Amygdala (tissue), 56 donors: ENCODE measurements around the gene BHLHE40.

ENCODE experiments used
- DNase-seq, 56 donors: peaks; one replicate each; lab custom pipeline; 2025; lab: John Stamatoyannopoulos, UW

Gene BHLHE40

DNA sequence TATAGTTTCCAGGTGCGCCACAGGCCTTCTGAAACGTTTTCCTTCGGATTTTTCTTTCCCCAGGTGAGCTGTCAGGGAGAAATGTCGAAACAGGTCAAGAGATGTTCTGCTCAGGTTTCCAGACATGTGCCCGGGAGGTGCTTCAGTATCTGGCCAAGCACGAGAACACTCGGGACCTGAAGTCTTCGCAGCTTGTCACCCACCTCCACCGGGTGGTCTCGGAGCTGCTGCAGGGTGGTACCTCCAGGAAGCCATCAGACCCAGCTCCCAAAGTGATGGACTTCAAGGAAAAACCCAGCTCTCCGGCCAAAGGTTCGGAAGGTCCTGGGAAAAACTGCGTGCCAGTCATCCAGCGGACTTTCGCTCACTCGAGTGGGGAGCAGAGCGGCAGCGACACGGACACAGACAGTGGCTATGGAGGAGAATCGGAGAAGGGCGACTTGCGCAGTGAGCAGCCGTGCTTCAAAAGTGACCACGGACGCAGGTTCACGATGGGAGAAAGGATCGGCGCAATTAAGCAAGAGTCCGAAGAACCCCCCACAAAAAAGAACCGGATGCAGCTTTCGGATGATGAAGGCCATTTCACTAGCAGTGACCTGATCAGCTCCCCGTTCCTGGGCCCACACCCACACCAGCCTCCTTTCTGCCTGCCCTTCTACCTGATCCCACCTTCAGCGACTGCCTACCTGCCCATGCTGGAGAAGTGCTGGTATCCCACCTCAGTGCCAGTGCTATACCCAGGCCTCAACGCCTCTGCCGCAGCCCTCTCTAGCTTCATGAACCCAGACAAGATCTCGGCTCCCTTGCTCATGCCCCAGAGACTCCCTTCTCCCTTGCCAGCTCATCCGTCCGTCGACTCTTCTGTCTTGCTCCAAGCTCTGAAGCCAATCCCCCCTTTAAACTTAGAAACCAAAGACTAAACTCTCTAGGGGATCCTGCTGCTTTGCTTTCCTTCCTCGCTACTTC is 3.8 kb downstream of the BHLHE40 start:
- DNase-seq: peak in 1 of 56 donors; percentile 27

DNA sequence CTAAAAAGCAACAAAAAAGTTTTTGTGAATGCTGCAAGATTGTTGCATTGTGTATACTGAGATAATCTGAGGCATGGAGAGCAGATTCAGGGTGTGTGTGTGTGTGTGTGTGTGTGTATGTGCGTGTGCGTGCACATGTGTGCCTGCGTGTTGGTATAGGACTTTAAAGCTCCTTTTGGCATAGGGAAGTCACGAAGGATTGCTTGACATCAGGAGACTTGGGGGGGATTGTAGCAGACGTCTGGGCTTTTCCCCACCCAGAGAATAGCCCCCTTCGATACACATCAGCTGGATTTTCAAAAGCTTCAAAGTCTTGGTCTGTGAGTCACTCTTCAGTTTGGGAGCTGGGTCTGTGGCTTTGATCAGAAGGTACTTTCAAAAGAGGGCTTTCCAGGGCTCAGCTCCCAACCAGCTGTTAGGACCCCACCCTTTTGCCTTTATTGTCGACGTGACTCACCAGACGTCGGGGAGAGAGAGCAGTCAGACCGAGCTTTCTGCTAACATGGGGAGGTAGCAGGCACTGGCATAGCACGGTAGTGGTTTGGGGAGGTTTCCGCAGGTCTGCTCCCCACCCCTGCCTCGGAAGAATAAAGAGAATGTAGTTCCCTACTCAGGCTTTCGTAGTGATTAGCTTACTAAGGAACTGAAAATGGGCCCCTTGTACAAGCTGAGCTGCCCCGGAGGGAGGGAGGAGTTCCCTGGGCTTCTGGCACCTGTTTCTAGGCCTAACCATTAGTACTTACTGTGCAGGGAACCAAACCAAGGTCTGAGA is 4.7 kb downstream of the BHLHE40 start:
- peak in 8 of 56 donors; percentile 12 to 42 (median 22) for DNase-seq

DNA sequence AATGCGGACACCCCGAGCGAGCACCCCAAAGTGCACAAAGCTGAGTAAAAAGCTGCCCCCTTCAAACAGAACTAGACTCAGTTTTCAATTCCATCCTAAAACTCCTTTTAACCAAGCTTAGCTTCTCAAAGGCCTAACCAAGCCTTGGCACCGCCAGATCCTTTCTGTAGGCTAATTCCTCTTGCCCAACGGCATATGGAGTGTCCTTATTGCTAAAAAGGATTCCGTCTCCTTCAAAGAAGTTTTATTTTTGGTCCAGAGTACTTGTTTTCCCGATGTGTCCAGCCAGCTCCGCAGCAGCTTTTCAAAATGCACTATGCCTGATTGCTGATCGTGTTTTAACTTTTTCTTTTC is 5.3 kb downstream of the BHLHE40 start:
- DNase-seq: no peak

DNA sequence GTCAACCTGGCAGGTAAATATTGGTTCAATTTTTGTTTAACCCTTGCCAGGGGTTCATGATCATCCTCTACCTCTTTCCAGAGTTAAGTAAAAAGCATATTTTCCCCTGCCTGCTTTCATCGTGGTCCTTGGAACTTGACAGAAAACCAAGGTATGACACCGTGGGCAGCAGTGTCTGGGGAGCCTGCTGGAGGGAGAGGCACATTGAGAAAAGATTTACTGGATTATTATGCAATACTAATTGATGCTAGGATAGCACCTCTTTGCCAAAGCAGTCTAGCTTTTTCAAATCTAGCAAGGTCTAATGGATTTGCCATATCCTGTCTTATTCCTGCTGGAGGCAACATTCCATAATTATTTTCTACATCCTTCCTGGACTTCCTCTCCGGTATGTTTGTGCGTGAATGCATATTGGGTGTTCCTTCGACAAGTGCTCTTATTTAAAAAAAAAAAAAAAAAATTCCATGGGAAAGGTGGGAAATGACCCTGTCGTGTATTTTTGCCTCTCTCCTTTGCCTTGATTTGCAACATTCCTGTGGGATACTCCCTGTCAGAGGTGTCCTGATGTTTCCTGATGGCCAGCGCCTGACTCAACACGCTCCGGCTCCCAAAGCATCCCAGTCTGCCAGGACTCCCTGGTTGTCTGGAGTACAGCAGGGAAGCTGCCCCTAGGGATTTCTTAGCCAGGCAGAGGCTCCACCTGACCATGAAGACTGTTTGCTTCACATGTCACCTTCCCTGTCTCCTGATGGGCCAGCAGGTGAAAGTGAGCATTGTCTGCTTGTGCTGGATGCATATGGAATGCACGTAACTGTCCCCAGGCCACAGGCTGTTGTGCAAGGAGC is 6.3 kb downstream of the BHLHE40 start:
- DNase-seq: peak in 4 of 56 donors; percentile 25 to 37 (median 28)

DNA sequence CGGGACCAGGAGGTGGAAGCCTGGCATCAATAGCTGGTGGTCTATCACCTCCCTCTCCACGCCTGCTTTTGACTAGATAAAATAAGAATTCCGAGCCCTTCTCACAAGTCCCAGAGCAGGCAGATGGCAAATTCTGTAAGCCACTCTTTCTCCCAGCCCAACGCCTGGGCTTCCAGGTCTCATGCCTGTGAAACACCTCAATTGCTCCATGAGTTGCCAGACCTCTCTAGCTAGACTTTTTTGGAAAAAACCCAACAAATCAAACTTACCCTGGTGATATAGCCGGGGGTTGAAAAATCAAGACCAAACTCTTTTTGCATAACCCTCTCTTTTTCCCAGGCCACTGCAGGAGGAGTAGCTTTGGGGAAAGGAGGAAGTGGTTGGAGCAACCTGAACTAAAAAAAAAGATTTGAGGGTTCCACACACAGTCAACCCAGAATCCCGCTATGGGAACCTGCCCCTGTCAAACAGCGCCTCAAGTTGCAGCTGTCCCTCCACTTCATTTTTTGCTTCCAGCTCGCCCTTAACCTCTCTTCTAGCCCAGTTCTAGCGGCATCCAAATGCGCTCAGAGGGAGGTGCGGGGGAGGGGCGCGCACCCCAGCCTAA is 7.0 kb downstream of the BHLHE40 start:
- peak in 2 of 56 donors; percentile 63 to 64 for DNase-seq

DNA sequence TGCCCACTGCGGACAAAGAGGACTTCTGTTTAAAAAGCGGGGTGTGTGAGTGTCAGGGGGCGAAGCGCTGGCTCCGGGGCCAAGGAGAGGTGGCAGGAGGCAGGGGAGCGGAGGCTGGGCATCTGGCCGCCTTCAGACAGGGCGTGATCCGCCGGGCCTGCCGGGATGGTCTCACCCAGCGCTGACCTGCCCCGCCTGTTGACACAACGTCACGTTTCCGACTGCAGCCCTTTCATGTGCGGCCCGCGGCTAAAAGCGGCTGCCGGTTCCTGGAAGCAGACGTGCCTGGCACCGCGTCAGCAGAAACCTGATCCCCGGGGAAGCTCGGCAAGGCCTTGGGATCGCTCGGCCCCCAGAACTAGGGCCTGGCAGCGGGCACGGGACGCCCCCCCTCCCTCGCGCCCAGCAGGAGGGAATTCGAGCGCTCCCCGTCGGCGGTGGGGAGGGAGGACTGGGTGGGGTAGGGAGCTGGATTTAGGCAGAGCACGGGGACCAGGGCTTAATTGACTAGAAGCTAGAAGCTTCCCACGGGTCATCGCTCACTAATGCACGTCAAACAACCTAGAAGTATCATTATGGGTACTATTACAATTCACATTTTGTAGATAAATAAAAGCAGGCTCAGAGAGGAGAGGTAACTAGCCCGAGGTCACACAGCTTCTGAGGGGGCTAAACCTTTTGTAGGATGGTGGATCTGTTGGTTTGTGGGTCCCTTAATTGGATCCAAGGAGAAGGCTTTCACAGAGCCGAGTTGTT is 7.7 kb downstream of the BHLHE40 start:
- DNase-seq: peak in 50 of 56 donors; percentile 19 to 91 (median 62)

DNA sequence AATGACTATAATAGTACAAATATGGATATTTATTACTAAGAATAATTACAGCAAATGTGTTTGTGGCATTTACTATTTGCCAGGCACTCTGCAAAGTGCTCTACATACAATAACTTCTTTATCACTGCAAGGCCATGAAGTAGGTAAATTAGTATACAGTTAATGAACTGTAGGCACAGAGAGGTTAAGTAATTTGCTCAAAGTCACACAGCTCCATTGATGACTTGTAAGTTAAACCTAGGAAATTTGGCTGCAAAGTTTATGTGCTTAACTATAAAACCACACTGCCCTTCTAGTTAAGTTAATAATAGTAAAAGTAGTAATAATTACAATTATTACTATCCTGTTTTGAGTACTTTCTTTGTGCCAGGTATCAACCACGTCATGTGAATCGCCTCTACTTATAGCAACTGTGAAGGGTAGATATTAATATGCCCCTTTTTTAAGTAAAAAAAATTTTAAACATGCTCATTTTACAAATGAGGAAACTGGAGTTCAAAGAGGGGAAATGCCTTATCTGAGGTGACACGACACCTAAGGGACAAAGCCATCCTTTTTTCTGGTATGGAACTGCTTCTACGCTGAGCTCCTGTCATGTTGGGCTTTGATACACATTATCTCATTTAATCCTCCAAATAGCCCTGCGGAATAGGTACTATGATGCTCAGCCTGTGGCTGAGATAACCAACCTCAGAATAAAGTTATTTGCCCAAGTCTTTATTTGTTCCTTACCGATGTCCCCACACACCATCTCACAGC is 8.5 kb downstream of the BHLHE40 start:
- no peak for DNase-seq

DNA sequence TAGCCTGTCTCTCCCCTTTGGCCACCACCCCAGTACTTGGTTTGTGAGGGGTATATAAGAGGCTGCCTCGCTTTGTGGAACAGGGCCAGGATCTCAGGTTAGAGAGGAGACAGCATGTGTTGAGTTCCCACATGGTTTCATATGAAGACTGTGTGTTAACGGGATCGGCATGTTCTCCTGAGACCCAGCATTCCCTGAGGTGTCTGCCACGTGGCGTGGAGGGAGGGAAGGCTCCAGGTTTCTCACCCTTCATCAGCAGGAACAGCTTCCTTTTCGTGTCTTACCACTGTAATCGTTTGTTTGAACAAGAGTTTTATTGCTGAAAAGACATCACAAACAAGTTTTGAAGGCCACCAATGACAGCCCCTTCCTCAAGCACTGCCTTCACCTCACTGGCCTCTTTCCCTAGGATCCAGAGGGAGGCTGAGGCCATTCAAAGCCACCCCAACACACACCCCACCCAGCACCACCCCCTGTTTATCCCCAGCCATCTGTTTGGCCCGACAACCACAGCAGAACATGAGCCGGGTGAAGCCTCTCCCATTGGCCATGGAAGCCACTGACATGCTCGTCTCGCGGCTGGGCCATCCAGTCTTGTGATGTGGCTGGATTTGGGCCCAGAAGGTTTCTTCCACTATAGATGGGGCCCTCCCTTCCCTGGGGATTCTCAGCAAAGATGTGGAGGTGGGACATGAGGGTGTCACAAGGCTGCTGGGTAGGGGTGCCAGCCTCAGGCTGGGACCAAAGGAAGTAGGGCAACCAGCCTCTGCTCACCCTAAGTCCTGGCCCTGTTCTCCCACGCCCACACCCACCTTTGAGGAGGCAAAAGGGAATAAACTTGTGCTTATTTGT is 10.0 kb downstream of the BHLHE40 start:
- no peak for DNase-seq

DNA sequence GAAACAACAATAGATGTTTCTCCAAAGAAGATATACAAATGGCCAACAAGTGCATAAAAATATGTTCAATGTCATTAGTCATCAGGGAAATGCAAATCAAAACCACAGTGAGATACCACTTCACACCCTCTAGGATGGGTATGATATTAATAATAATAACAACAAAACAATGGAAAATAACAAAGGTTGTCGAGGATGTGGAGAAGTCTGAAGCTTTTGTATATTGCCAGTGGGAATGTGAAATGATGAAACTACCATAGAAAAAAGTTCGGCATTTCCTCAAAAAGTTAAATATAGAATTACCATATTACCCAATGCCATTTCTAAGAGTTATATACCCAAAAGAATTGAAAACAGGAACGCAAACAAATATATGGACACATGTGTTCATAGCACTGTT is 10.8 kb downstream of the BHLHE40 start:
- no peak for DNase-seq

DNA sequence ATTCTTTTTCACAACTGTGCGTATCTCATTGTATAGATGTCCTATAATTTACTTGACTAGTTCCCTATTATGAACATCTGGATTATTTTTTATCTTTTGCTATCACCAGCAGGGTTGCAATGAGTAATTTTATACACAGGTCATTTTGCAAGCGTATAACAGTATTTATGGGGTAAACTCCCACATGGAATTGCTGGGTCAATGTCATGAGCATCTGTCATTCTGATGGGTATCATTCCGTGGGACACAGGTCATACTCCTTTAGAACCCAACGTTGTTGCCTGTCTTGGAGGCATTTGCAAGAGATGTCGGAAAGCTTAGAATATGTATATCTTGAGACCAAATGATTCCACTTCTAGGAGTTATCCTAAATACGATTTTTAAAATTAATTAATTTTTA is 12.9 kb downstream of the BHLHE40 start:
- no peak for DNase-seq

DNA sequence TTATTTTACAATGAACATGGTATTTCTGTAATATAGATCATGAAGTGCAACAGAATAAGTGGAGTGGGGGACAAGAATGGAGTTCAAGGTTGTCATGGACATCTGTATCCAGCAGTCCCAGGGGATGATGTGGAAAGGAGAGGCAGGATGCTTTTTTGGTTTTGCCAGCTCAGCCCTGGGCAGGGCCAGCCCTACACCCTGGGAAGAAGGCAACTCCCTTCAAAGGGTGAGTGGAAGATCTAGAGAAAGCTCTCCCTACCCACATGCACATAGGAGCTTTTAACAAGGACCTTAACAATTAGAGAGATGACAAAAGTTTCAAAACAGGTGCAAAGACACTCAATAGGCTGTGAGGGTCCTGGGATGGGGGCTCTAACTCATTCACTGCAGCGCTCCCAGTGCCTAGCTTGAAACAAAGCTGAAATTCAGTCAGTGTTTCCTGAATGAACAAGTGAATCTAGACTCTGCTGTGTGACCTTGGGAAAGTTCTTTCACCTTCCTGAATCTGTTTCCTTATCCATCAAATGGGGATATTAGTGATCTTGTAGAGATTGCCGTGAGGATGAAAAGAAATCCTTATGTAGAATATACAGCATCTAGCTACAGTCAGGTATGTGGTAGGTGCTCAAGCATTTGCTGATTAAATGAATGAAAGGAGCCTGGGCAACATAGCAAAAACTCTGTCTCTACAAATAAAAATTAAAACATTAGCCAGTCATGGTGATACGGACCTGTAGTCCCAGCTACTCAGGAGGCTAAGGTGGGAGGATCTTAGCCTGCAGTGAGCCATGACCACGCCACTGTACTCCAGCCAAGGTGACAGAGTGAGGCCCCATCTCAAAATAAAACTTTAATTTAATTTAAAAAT is 14.3 kb downstream of the BHLHE40 start:
- no peak for DNase-seq

DNA sequence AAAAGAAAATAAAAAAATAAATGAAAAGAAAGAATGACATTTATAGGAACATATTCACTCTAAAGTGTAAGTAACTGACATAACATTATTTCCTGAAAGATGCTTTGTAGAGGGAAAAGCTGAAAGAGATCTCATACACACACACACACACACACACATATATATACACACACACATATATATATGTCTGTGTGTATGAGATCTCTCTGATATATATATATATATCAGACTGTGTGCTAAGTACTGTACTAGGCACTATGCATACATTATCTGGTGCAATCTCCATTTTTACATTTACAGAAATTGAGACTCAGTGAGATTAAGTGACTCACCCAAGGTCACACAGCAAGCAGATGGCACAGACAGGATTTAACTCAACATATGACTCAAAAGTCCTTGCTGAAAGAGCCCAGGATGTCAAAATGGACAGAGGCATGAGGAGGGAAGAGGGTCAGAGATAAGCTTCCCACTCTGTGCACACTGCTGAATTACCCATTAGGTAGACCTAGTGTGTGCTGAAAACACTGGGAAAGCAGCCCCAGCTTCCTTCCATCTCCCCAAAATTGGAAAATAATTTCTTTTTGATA is 15.0 kb downstream of the BHLHE40 start:
- no peak for DNase-seq

DNA sequence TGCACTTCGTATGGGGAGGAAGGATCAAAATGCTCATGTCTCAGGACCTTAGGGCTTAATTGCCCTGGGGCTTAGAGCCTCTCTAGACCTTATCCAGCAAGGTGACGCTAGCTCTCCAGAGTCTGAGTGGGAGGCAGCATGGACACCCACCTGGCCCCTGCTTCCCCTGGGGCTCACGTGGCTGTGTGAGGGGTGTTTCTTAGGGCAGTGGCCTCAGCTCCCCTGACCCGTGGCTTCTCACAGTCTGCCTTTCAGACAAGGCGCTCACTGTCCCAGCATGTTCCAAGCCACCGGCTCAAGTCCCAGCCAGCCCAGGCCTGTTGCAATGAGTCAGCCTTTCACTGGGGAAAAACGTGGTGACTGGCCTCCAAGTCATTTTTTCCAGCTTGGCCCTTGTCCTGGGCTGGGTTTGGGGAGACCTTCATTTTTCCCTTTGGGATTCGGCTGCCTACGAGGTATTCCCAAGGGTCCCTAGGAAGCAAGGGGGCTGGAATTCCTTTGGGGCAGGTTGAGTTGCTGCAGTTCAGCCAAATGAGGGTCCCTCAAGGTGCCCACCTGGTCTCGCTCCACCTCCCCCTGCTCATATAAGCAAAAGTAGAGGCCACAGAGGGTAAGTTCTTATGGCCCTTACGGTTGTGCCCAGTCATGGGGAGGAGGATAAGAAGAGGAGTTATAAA is 15.7 kb downstream of the BHLHE40 start:
- DNase-seq: peak in 30 of 56 donors; percentile 21 to 76 (median 46)

DNA sequence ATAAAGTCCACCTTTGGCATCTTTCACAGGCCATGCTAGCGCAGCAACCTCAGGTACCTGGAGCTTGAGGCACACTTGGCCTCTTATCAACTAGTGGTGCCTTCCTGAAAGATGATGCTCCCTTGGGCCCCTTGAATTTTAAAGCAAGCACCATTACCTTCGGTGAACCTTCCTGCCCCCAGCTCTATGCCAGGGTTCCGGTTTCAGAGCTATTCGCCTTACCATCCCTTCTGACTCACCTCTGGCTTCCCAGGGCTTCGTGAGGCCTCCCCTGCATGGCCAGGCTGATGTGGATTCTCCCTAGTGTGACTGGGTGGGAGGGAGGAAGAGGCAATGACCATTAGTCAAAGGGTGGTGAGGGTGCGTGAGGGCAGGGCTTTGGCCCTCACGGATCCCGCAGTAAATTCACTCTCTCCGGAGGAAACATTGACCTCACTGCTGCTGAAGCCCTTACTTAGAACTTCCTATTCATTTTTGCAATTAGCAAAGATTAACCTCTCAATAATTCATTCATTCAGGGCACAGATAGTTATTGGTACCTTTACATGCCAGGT is 16.3 kb downstream of the BHLHE40 start:
- DNase-seq: no peak

DNA sequence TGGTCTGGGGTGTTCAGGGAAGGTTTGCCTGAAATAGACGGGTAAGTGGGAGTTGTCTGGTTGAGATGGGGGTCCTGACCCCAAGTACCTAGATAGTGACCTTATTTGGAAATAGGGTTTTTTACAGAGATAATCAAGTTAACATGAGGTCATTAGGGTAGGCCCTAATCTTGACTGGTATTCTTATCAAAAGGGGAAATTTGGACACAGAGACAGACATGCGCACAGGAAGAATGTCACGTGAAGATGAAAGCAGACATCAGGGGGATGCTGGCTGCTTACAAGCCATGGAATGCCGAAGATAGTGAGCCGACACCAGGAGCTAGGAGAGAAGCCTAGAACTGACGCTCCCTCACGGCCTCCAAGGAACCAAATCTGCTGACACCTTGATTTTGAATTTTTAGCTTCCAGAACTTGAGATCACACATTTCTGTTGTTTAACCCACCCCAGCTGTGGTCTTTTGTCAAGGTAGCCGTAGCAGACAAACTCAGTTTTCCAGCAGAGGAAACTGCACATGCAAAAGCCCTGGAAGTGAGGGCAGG is 17.1 kb downstream of the BHLHE40 start:
- DNase-seq: no peak
